ENCODE results near the gene G6PC1.
"Not testable (repeated sequence)": the region's sequence is repeated elsewhere in the genome, so short reads cannot be mapped to it uniquely, and the experiment has no call there.

G6PC1 gene

GRCh38 chr17:42866631-42867575 lies 33.7 kb upstream of the G6PC1 start:
- Histone ChIP-seq H3K4me3 (ENCODE audit: control insufficient read depth in 1 of 7, extremely low read depth in 1 of 7, insufficient read depth in 4 of 7, low read depth in 2 of 7, low read length in 6 of 7) (no peak overlapping the region), H3K36me3 (ENCODE audit: control insufficient read depth in 4 of 4, insufficient read depth in 4 of 4, low read length in 3 of 4) (no peaks in the 10 kb centered on the region), H3K27me3 (replicated peaks in 2 of 5; ENCODE audit: control insufficient read depth in 4 of 5, insufficient read depth in 5 of 5, low read length in 4 of 5) (no peaks in the 10 kb centered on the region), H3K4me1 (ENCODE audit: control extremely low read depth in 1 of 4, control insufficient read depth in 4 of 4, insufficient read depth in 4 of 4, low read length in 3 of 4) (no peaks in the 10 kb centered on the region), H3K27ac (ENCODE audit: insufficient read depth in 1 of 2, low read depth in 1 of 2, low read length in 2 of 2, poor library complexity in 1 of 2, severe bottlenecking in 2 of 2) (no peak overlapping the region), H3K9me3 (ENCODE audit: control extremely low read depth in 1 of 5, control insufficient read depth in 4 of 5, insufficient read depth in 2 of 5, low read depth in 1 of 5, low read length in 4 of 5) (peaks cover 0 to 4% (median 3%) of the 10 kb centered on the region in 5 experiments)
- 91% methylated on average over 4 of the region's 12 CpGs for WGBS (ENCODE audit: insufficient coverage)
- no peak for DNase-seq
- ChIA-PET CTCF (interaction anchor here (1.6 kb wide), 1 partner anchor 62 kb away, joined by 4 read pairs; no protein-coding TSS in a partner anchor), POLR2A (no interaction called here)

GRCh38 chr17:42867694-42868261 lies 32.8 kb upstream of the G6PC1 start:
- 100% methylated on average over 4 of the region's 21 CpGs for WGBS (ENCODE audit: insufficient coverage)
- H3K27me3 ChIP-seq (replicated peaks in 2 of 5; ENCODE audit: control insufficient read depth in 4 of 5, insufficient read depth in 5 of 5, low read length in 4 of 5); H3K4me3 ChIP-seq (ENCODE audit: control insufficient read depth in 1 of 7, extremely low read depth in 1 of 7, insufficient read depth in 4 of 7, low read depth in 2 of 7, low read length in 6 of 7); H3K36me3 ChIP-seq (ENCODE audit: control insufficient read depth in 4 of 4, insufficient read depth in 4 of 4, low read length in 3 of 4); POLR2A ChIA-PET; H3K9me3 ChIP-seq (ENCODE audit: control extremely low read depth in 1 of 5, control insufficient read depth in 4 of 5, insufficient read depth in 2 of 5, low read depth in 1 of 5, low read length in 4 of 5); H3K4me1 ChIP-seq (ENCODE audit: control extremely low read depth in 1 of 4, control insufficient read depth in 4 of 4, insufficient read depth in 4 of 4, low read length in 3 of 4); H3K27ac ChIP-seq (ENCODE audit: insufficient read depth in 1 of 2, low read depth in 1 of 2, low read length in 2 of 2, poor library complexity in 1 of 2, severe bottlenecking in 2 of 2); DNase-seq: not testable (repeated sequence)
- CTCF ChIA-PET: interaction anchor here (1.6 kb wide), 1 partner anchor 61 kb away, joined by 4 read pairs; no protein-coding TSS in a partner anchor

- no peaks in the 10 kb centered on the region for H3K4me1 ChIP-seq (ENCODE audit: control extremely low read depth in 1 of 4, control insufficient read depth in 4 of 4, insufficient read depth in 4 of 4, low read length in 3 of 4)
- peaks cover 0 to 4% (median 3%) of the 10 kb centered on the region in 5 experiments for H3K9me3 ChIP-seq (ENCODE audit: control extremely low read depth in 1 of 5, control insufficient read depth in 4 of 5, insufficient read depth in 2 of 5, low read depth in 1 of 5, low read length in 4 of 5)
- H3K4me3 ChIP-seq (ENCODE audit: control insufficient read depth in 1 of 7, extremely low read depth in 1 of 7, insufficient read depth in 4 of 7, low read depth in 2 of 7, low read length in 6 of 7): no peak overlapping the region
- DNase-seq: no peak
- CTCF ChIA-PET: interaction anchor here (3.4 kb wide), 1 partner anchor 25 kb away, joined by 16 read pairs; the partner anchor contains the start of gene AOC2
- no peak overlapping the region for H3K27ac ChIP-seq (ENCODE audit: insufficient read depth in 1 of 2, low read depth in 1 of 2, low read length in 2 of 2, poor library complexity in 1 of 2, severe bottlenecking in 2 of 2)
- H3K36me3 ChIP-seq (ENCODE audit: control insufficient read depth in 4 of 4, insufficient read depth in 4 of 4, low read length in 3 of 4): no peaks in the 10 kb centered on the region
- 95% methylated on average over 5 of the region's 12 CpGs for WGBS (ENCODE audit: insufficient coverage)
- POLR2A ChIA-PET: no interaction called here
- H3K27me3 ChIP-seq (replicated peaks in 2 of 5; ENCODE audit: control insufficient read depth in 4 of 5, insufficient read depth in 5 of 5, low read length in 4 of 5): no peaks in the 10 kb centered on the region
Observed at GRCh38 chr17:42868338-42868737, 32.3 kb upstream of the G6PC1 start.

GRCh38 chr17:42871647-42872046 lies 29.0 kb upstream of the G6PC1 start:
- ChIA-PET CTCF (interaction anchor here (3.4 kb wide), 1 partner anchor 28 kb away, joined by 16 read pairs; the partner anchor contains the start of gene AOC2), POLR2A (no interaction called here)
- Histone ChIP-seq H3K36me3 (ENCODE audit: control insufficient read depth in 4 of 4, insufficient read depth in 4 of 4, low read length in 3 of 4) (no peaks in the 10 kb centered on the region), H3K27ac (ENCODE audit: insufficient read depth in 1 of 2, low read depth in 1 of 2, low read length in 2 of 2, poor library complexity in 1 of 2, severe bottlenecking in 2 of 2) (no peak overlapping the region), H3K27me3 (replicated peaks in 2 of 5; ENCODE audit: control insufficient read depth in 4 of 5, insufficient read depth in 5 of 5, low read length in 4 of 5) (no peaks in the 10 kb centered on the region), H3K4me1 (ENCODE audit: control extremely low read depth in 1 of 4, control insufficient read depth in 4 of 4, insufficient read depth in 4 of 4, low read length in 3 of 4) (no peaks in the 10 kb centered on the region), H3K4me3 (ENCODE audit: control insufficient read depth in 1 of 7, extremely low read depth in 1 of 7, insufficient read depth in 4 of 7, low read depth in 2 of 7, low read length in 6 of 7) (no peak overlapping the region), H3K9me3 (ENCODE audit: control extremely low read depth in 1 of 5, control insufficient read depth in 4 of 5, insufficient read depth in 2 of 5, low read depth in 1 of 5, low read length in 4 of 5) (peaks cover 0 to 4% (median 3%) of the 10 kb centered on the region in 5 experiments)
- WGBS (ENCODE audit: insufficient coverage): 100% methylated on average over 2 of the region's 4 CpGs
- DNase-seq: no peak

- Histone ChIP-seq H3K9me3 (ENCODE audit: control extremely low read depth in 1 of 5, control insufficient read depth in 4 of 5, insufficient read depth in 2 of 5, low read depth in 1 of 5, low read length in 4 of 5) (peaks cover 0 to 4% (median 3%) of the 10 kb centered on the region in 5 experiments), H3K36me3 (ENCODE audit: control insufficient read depth in 4 of 4, insufficient read depth in 4 of 4, low read length in 3 of 4) (no peaks in the 10 kb centered on the region), H3K27ac (ENCODE audit: insufficient read depth in 1 of 2, low read depth in 1 of 2, low read length in 2 of 2, poor library complexity in 1 of 2, severe bottlenecking in 2 of 2) (no peak overlapping the region), H3K4me3 (ENCODE audit: control insufficient read depth in 1 of 7, extremely low read depth in 1 of 7, insufficient read depth in 4 of 7, low read depth in 2 of 7, low read length in 6 of 7) (no peak overlapping the region), H3K4me1 (ENCODE audit: control extremely low read depth in 1 of 4, control insufficient read depth in 4 of 4, insufficient read depth in 4 of 4, low read length in 3 of 4) (no peaks in the 10 kb centered on the region), H3K27me3 (replicated peaks in 2 of 5; ENCODE audit: control insufficient read depth in 4 of 5, insufficient read depth in 5 of 5, low read length in 4 of 5) (peaks cover 0 to 2% (median 0%) of the 10 kb centered on the region in 5 experiments)
- POLR2A ChIA-PET: no interaction called here
- no peak for DNase-seq
- WGBS (ENCODE audit: insufficient coverage): 100% methylated on average over 6 of the region's 13 CpGs
- CTCF ChIA-PET: no interaction called here
Observed at GRCh38 chr17:42872251-42872965, 28.2 kb upstream of the G6PC1 start.

GRCh38 chr17:42873315-42873714 lies 27.3 kb upstream of the G6PC1 start:
- CTCF ChIA-PET: no interaction called here
- Histone ChIP-seq H3K36me3 (ENCODE audit: control insufficient read depth in 4 of 4, insufficient read depth in 4 of 4, low read length in 3 of 4) (no peaks in the 10 kb centered on the region), H3K9me3 (ENCODE audit: control extremely low read depth in 1 of 5, control insufficient read depth in 4 of 5, insufficient read depth in 2 of 5, low read depth in 1 of 5, low read length in 4 of 5) (peaks cover 0 to 4% (median 3%) of the 10 kb centered on the region in 5 experiments), H3K27me3 (replicated peaks in 2 of 5; ENCODE audit: control insufficient read depth in 4 of 5, insufficient read depth in 5 of 5, low read length in 4 of 5) (peaks cover 0 to 2% (median 0%) of the 10 kb centered on the region in 5 experiments), H3K27ac (ENCODE audit: insufficient read depth in 1 of 2, low read depth in 1 of 2, low read length in 2 of 2, poor library complexity in 1 of 2, severe bottlenecking in 2 of 2) (no peak overlapping the region), H3K4me3 (ENCODE audit: control insufficient read depth in 1 of 7, extremely low read depth in 1 of 7, insufficient read depth in 4 of 7, low read depth in 2 of 7, low read length in 6 of 7) (no peak overlapping the region), H3K4me1 (ENCODE audit: control extremely low read depth in 1 of 4, control insufficient read depth in 4 of 4, insufficient read depth in 4 of 4, low read length in 3 of 4) (no peaks in the 10 kb centered on the region)
- no peak for DNase-seq
- WGBS (ENCODE audit: insufficient coverage): 100% methylated on average over 6 of the region's 6 CpGs
- POLR2A ChIA-PET: interaction anchor here (0.6 kb wide), 1 partner anchor 42 kb away, joined by 3 read pairs; no protein-coding TSS in a partner anchor
